Tibial nerve (tissue), 4 donors: ENCODE measurements around the gene PTPRJ. TPM values are rescaled to one million over a fixed set of nuclear protein-coding genes. Genes with fewer than 3 reads are reported as not detected.
A peak's percentile ranks its signal among the peaks of the same experiment; 100 is the strongest.

Experiments used
- DNase-seq, 2 donors: peaks; one replicate each; pipeline ENCODE4 v3.0.0-alpha.2; 2019; ENCODE audit warnings: low spot score in 2 of 2
- H3K27ac ChIP-seq, 4 donors: fragments of 200-600 bp; sonication (generic) in 3 of 4; one replicate each; pipeline ENCODE4 v1.5.1; 2017 to 2019; ENCODE audit warnings: mild to moderate bottlenecking in 1 of 4
- H3K27me3 ChIP-seq, 2 donors: fragments of 200-600 bp; sonication (generic) in 1 of 2; one replicate each; pipeline versions ENCODE4 v1.5.1 to v1.6.0; 2017 to 2019
- H3K36me3 ChIP-seq, 3 donors: fragments of 200-600 bp; sonication (generic); one replicate each; pipeline ENCODE4 v1.5.1; 2018 to 2019
- H3K4me1 ChIP-seq, 4 donors: fragments of 200-600 bp; sonication (generic) in 3 of 4; one replicate each; pipeline ENCODE4 v1.5.1; 2017 to 2019
- H3K4me3 ChIP-seq, 4 donors: fragments of 200-600 bp; sonication (generic) in 3 of 4; one replicate each; pipeline ENCODE4 v1.5.1; 2017 to 2019; ENCODE audit warnings: mild to moderate bottlenecking in 1 of 4, moderate library complexity in 1 of 4
- H3K9me3 ChIP-seq, 4 donors: fragments of 200-600 bp; sonication (generic) in 3 of 4; one replicate each; pipeline ENCODE4 v1.5.1; 2017 to 2019
- EP300 ChIP-seq, 2 donors: sonication (generic); formaldehyde crosslinking; IDR thresholded peaks; one replicate each; pipeline ENCODE4 v1.6.1; 2017; ENCODE audit warnings: antibody characterized with exemption in 2 of 2, mild to moderate bottlenecking in 1 of 2
- POLR2A ChIP-seq, 2 donors: fragments of 450-650 bp; IDR thresholded peaks; one replicate each; pipeline ENCODE4 v1.6.1; 2017; ENCODE audit warnings: antibody characterized with exemption in 2 of 2, mild to moderate bottlenecking in 2 of 2, moderate library complexity in 2 of 2
- WGBS, 2 donors: methylation state at CpG; one replicate each; pipeline ENCODE4 v1.1.5; 2018; 5-methylcytosine and 5-hydroxymethylcytosine counted together
- total RNA-seq, 4 donors: library from RNA; depleted of rRNA; stranded (reverse); fragments of >200 nt; gene quantifications; one replicate each; pipeline ENCODE4 v1.1.0, GENCODE V29; 2016
- TF ChIP-seq, protein P1 (sequence below), 5 experiments: fragments of 200-600 bp in 3 of 5; fragments of 450-650 bp in 2 of 5; sonication (generic) in 3 of 5; IDR thresholded peaks; one replicate each; pipeline ENCODE4 v1.5.1; 2016 to 2019; ENCODE audit warnings: antibody characterized with exemption in 5 of 5, mild to moderate bottlenecking in 3 of 5, moderate library complexity in 2 of 5

Gene PTPRJ
- total RNA-seq, 4 donors from 2014 or later = 20.5 to 24.3 (median 22.3) TPM

DNA sequence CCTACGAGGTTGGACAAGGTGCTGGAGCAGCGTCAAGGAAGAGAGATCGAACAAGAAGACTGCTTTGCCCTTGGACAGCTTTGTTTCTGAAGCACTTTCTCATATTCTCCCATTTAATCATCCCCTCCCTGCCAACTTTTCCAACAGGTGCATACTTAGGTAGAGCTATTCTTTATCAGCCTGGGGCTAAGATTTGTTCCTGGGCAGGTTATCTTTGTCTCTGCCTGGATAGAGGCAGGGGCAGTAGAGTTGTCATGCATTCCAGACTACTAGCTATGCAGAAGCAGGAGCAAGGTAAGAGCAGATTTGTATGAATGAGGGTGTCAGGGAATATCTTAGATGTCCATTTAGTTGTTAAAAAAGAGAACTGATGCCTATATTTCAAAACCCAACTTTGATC, 82.3 kb downstream of the PTPRJ start:
- TF ChIP-seq EP300 (IDR thresholded peaks at IDR 0.05) (no peak), POLR2A (IDR thresholded peaks at IDR 0.05) (no peak)
- TF ChIP-seq, protein P1, sequence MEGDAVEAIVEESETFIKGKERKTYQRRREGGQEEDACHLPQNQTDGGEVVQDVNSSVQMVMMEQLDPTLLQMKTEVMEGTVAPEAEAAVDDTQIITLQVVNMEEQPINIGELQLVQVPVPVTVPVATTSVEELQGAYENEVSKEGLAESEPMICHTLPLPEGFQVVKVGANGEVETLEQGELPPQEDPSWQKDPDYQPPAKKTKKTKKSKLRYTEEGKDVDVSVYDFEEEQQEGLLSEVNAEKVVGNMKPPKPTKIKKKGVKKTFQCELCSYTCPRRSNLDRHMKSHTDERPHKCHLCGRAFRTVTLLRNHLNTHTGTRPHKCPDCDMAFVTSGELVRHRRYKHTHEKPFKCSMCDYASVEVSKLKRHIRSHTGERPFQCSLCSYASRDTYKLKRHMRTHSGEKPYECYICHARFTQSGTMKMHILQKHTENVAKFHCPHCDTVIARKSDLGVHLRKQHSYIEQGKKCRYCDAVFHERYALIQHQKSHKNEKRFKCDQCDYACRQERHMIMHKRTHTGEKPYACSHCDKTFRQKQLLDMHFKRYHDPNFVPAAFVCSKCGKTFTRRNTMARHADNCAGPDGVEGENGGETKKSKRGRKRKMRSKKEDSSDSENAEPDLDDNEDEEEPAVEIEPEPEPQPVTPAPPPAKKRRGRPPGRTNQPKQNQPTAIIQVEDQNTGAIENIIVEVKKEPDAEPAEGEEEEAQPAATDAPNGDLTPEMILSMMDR (IDR thresholded peaks at IDR 0.05) = no peak
- peaks cover 4 to 83% (median 44%) of the 10 kb centered on the region in 4 donors for H3K4me1 ChIP-seq
- no peak for DNase-seq
- H3K4me3 ChIP-seq = no peak overlapping the region
- H3K9me3 ChIP-seq = no peaks in the 10 kb centered on the region
- no peaks in the 10 kb centered on the region for H3K27me3 ChIP-seq
- 92 to 94% methylated on average over 3 of the region's 3 CpGs for WGBS, 2 donors
- no peaks in the 10 kb centered on the region for H3K36me3 ChIP-seq
- H3K27ac ChIP-seq = peak overlapping the region in 3 of 4 donors; percentile 42 to 94 (median 87)

DNA sequence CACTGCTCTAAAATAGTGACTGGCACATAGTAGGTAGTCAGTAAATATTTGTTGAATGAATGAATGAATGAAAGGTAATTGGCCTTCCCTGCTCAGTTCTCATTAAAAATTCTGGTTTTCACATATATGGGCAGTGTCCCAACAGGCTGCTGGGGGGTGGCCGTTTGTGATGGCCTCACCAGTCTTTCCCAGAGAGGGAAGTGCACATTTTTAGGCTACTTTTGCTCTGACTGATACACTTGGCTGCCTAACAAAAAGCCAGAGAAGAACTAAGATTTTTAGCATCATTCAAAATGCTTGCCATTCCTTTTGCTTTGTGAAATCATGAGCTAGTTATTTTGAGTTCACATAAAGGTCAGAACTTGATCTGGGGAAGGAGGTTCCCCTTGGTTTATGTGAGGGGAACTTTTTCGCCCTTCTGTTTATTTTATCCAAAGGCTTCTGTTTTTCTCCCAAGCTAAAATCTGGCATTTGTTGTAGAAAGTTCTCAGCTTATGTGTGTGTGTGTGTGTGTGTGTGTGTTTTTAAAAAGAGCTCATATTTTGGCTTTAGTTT, 83.1 kb downstream of the PTPRJ start:
- no peaks in the 10 kb centered on the region for H3K27me3 ChIP-seq
- peak overlapping the region; percentile 42 to 94 (median 81) for H3K27ac ChIP-seq
- DNase-seq = peak in 1 of 2 donors; percentile 59
- peaks cover 4 to 84% (median 44%) of the 10 kb centered on the region in 4 donors for H3K4me1 ChIP-seq
- H3K4me3 ChIP-seq = no peak overlapping the region
- TF ChIP-seq EP300 (IDR thresholded peaks at IDR 0.05) = peak; percentile 67 to 94
- TF ChIP-seq, protein P1 (IDR thresholded peaks at IDR 0.05) = no peak
- WGBS, 2 donors = 3 to 18% methylated on average over 2 of the region's 2 CpGs
- no peaks in the 10 kb centered on the region for H3K36me3 ChIP-seq
- no peaks in the 10 kb centered on the region for H3K9me3 ChIP-seq

DNA sequence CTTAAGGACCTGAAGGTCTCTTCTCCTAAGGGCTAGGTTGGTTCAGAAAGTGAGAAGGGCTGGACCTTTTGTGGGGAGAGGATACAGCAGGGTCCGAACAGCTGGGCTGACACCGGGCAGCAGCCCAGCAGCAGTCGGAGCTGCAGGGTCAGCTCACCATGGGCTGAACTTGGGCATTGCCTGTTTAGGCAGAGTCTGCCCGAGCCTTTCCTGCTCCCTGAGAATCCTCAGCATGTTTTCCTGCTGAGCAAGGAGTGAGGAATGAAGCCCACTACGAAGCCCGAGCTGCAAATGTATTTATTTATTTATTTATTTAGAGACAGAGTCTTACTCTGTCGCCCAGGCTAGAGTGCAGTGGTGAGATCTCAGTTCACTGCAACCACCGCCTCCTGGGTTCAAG, 83.9 kb downstream of the PTPRJ start:
- H3K4me1 ChIP-seq = peaks cover 4 to 82% (median 44%) of the 10 kb centered on the region in 4 donors
- DNase-seq = no peak
- TF ChIP-seq EP300 (IDR thresholded peaks at IDR 0.05) = no peak
- TF ChIP-seq, protein P1 (IDR thresholded peaks at IDR 0.05) = no peak
- TF ChIP-seq POLR2A (IDR thresholded peaks at IDR 0.05) = no peak
- H3K27ac ChIP-seq = peak overlapping the region; percentile 71 to 94 (median 81)
- no peaks in the 10 kb centered on the region for H3K9me3 ChIP-seq
- no peaks in the 10 kb centered on the region for H3K36me3 ChIP-seq
- no peaks in the 10 kb centered on the region for H3K27me3 ChIP-seq
- H3K4me3 ChIP-seq = no peak overlapping the region
- WGBS, 2 donors = 27 to 38% methylated on average over 8 of the region's 8 CpGs

DNA sequence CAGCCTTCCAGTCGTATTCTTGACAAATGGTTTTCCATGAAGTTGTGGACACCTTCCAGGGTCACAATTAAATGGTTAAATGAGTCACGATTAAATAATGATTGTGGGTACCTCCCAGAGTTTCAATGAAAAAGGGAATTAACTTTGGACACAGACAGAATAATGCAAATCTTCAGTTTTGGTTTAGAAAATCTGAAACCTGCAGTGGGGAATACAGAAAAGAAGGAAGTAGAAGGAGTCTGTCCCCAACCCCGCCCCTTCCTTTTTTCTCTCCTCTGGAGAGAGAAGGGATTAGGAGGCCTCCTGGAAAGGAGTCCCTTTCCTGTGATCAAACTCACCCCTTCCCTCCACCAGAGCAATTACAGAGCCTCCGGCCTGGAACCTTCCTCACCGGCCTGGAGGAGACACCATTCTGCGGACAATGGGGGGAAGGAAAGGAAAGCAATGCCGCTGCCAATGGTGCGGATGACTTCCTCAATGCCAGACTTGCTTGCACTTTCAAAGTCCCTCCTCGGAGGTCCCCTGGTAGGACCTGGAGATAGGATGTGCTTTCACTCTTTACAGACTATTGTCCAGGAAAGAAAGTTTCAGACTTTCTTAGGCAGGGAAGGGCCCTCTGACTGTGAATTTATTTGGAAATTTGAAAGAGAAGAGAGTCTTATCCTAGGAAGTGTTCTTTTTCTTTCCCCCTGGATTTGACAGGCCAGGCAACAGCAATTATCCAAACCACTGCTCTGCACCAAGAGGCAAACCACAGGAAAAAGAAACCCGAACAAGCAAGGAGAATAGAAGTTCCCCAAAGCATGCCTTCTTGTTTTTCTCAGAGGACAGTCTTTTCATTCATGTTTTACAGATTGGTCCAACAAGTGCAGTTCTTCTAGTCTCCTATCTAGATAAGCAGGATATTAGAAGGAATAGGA, 86.8 kb downstream of the PTPRJ start:
- TF ChIP-seq POLR2A (IDR thresholded peaks at IDR 0.05) (no peak), EP300 (IDR thresholded peaks at IDR 0.05) (no peak)
- TF ChIP-seq, protein P1 (IDR thresholded peaks at IDR 0.05) = no peak

More for the DNA sequence above, 86.8 kb downstream of the PTPRJ start:
- 45 to 56% methylated on average over 9 to 10 of the region's 10 CpGs for WGBS, 2 donors
- peak overlapping the region in 3 of 4 donors; percentile 32 to 70 (median 53) for H3K27ac ChIP-seq
- H3K4me3 ChIP-seq = peak overlapping the region in 1 of 4 donors; percentile 4
- H3K36me3 ChIP-seq = no peaks in the 10 kb centered on the region
- no peaks in the 10 kb centered on the region for H3K27me3 ChIP-seq
- no peaks in the 10 kb centered on the region for H3K9me3 ChIP-seq
- peaks cover 4 to 58% (median 44%) of the 10 kb centered on the region in 4 donors for H3K4me1 ChIP-seq
- DNase-seq = no peak
